KMS-11 (cell line): ENCODE measurements around the gene C17orf107.
"Not testable (repeated sequence)": the region's sequence is repeated elsewhere in the genome, so short reads cannot be mapped to it uniquely, and the experiment has no call there.

Experiments used
- H2AFZ ChIP-seq: fragments of 200-600 bp; sonication (generic); 2 replicates; pipeline ENCODE4 v1.6.1; 2016; ENCODE audit warnings: antibody characterized with exemption, mixed run types, low read depth
- H3K27ac ChIP-seq: fragments of 200-600 bp; sonication (generic); 2 replicates; pipeline ENCODE4 v1.6.1; 2016; ENCODE audit warnings: mild to moderate bottlenecking, mixed run types
- H3K27me3 ChIP-seq: fragments of 200-600 bp; sonication (generic); 2 replicates; pipeline ENCODE4 v1.6.1; 2017; ENCODE audit warnings: mild to moderate bottlenecking, low read depth, mixed run types, moderate library complexity; ENCODE audit not compliant: insufficient read depth
- H3K36me3 ChIP-seq: fragments of 200-600 bp; sonication (generic); 2 replicates; pipeline ENCODE4 v1.6.1; 2017; ENCODE audit warnings: mild to moderate bottlenecking, mixed run types; ENCODE audit not compliant: insufficient read depth
- H3K4me1 ChIP-seq: fragments of 200-600 bp; sonication (generic); 2 replicates; pipeline ENCODE4 v1.6.1; 2016; ENCODE audit warnings: mild to moderate bottlenecking, low read depth, mixed run types; ENCODE audit not compliant: poor library complexity, severe bottlenecking
- H3K4me2 ChIP-seq: fragments of 200-600 bp; sonication (generic); 2 replicates; pipeline ENCODE4 v1.7.0; 2016; ENCODE audit warnings: mild to moderate bottlenecking, mixed run types
- H3K4me3 ChIP-seq: fragments of 200-600 bp; sonication (generic); IDR thresholded peaks from 2 replicates; pipeline ENCODE4 v1.6.1; 2017; ENCODE audit warnings: low read depth, low read length, mixed read lengths; ENCODE audit not compliant: insufficient read depth
- H3K79me2 ChIP-seq: fragments of 200-600 bp; sonication (generic); 2 replicates; pipeline ENCODE4 v1.6.1; 2016; ENCODE audit warnings: low read depth, mixed run types; ENCODE audit not compliant: insufficient read depth
- H3K9ac ChIP-seq: fragments of 200-600 bp; sonication (generic); 2 replicates; pipeline ENCODE4 v1.6.1; 2016; ENCODE audit warnings: mild to moderate bottlenecking, mixed run types
- H4K20me1 ChIP-seq: fragments of 200-600 bp; sonication (generic); 2 replicates; pipeline ENCODE4 v1.6.1; 2016; ENCODE audit warnings: mild to moderate bottlenecking, mixed run types; ENCODE audit not compliant: insufficient read depth
- TF ChIP-seq, protein P1 (sequence below): fragments of 200-600 bp; sonication (generic); conservative IDR thresholded peaks from 2 replicates; pipeline ENCODE4 v1.6.1; 2017; ENCODE audit warnings: low read depth, mild to moderate bottlenecking, antibody characterized with exemption, low read length, moderate library complexity, mixed read lengths

The C17orf107 gene

DNA sequence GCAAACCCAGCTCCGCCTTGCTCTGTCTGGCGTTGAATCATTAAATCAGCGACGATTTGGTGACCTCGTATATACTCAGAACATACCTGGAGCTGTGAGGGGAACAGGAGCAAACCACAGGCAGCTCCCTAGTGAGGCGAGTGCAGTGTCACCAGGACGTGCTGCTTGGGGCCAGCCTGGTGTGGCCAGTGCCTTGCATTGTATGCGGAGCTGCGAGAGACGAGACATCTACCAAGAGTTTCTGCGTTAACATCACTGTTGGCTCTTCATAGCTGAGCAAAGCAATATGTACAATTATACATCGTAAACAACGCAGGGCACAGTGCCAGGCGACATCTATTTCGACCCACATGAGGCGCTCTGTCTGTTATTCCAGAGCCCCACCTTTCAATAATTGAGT lies 38.3 kb upstream of the C17orf107 start:
- H3K4me3 ChIP-seq: no peak overlapping the region
- no peak overlapping the region for H3K4me2 ChIP-seq
- H3K27me3 ChIP-seq: no peaks in the 10 kb centered on the region
- H3K27ac ChIP-seq: no peak overlapping the region
- H4K20me1 ChIP-seq: no peaks in the 10 kb centered on the region
- H2AFZ ChIP-seq: no peak overlapping the region
- H3K4me1 ChIP-seq: no peaks in the 10 kb centered on the region
- H3K36me3 ChIP-seq: no peaks in the 10 kb centered on the region
- TF ChIP-seq, protein P1, sequence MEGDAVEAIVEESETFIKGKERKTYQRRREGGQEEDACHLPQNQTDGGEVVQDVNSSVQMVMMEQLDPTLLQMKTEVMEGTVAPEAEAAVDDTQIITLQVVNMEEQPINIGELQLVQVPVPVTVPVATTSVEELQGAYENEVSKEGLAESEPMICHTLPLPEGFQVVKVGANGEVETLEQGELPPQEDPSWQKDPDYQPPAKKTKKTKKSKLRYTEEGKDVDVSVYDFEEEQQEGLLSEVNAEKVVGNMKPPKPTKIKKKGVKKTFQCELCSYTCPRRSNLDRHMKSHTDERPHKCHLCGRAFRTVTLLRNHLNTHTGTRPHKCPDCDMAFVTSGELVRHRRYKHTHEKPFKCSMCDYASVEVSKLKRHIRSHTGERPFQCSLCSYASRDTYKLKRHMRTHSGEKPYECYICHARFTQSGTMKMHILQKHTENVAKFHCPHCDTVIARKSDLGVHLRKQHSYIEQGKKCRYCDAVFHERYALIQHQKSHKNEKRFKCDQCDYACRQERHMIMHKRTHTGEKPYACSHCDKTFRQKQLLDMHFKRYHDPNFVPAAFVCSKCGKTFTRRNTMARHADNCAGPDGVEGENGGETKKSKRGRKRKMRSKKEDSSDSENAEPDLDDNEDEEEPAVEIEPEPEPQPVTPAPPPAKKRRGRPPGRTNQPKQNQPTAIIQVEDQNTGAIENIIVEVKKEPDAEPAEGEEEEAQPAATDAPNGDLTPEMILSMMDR: no peak
- H3K9ac ChIP-seq: no peak overlapping the region
- no peaks in the 10 kb centered on the region for H3K79me2 ChIP-seq

GRCh38 chr17:4862720-4863119 lies 36.6 kb upstream of the C17orf107 start:
- no peaks in the 10 kb centered on the region for H3K79me2 ChIP-seq

GRCh38 chr17:4863321-4863720 lies 36.0 kb upstream of the C17orf107 start:
- Histone ChIP-seq H3K79me2 (no peaks in the 10 kb centered on the region), H3K4me3 (no peak overlapping the region), H3K4me1 (no peaks in the 10 kb centered on the region), H3K4me2 (no peak overlapping the region), H3K36me3 (no peaks in the 10 kb centered on the region), H4K20me1 (no peaks in the 10 kb centered on the region), H3K9ac (no peak overlapping the region), H2AFZ (no peak overlapping the region), H3K27ac (no peak overlapping the region), H3K27me3 (no peaks in the 10 kb centered on the region)
- TF ChIP-seq, protein P1: no peak

More at GRCh38 chr17:4862720-4863119, 36.6 kb upstream of the C17orf107 start:
- no peaks in the 10 kb centered on the region for H3K27me3 ChIP-seq
- H3K36me3 ChIP-seq: no peaks in the 10 kb centered on the region
- H3K27ac ChIP-seq: no peak overlapping the region
- H2AFZ ChIP-seq: no peak overlapping the region
- TF ChIP-seq, protein P1: no peak
- H3K4me1 ChIP-seq: no peaks in the 10 kb centered on the region
- H4K20me1 ChIP-seq: no peaks in the 10 kb centered on the region
- H3K9ac ChIP-seq: no peak overlapping the region
- H3K4me3 ChIP-seq: no peak overlapping the region
- no peak overlapping the region for H3K4me2 ChIP-seq

DNA sequence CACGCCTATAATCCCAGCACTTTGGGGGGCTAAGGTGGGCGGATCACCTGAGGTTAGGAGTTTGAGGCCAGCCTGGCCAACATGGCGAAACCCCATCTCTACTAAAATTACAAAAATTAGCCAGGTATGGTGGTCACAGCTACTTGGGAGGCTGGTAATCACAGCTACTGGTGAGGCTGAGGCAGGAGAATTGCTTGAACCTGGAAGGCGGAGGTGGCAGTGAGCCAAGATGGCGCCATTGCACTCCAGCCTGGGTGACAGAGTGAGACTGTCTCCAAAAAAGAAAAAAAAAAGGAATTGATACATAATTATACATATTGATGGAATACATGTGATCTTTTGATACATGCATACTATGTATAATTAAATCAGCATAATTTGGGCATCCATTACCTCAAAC lies 31.8 kb upstream of the C17orf107 start:
- not testable (repeated sequence) for H3K4me2 ChIP-seq, H3K27ac ChIP-seq, H4K20me1 ChIP-seq, H3K27me3 ChIP-seq, H3K79me2 ChIP-seq, H3K36me3 ChIP-seq, H3K4me1 ChIP-seq, H3K9ac ChIP-seq, H3K4me3 ChIP-seq, H2AFZ ChIP-seq

DNA sequence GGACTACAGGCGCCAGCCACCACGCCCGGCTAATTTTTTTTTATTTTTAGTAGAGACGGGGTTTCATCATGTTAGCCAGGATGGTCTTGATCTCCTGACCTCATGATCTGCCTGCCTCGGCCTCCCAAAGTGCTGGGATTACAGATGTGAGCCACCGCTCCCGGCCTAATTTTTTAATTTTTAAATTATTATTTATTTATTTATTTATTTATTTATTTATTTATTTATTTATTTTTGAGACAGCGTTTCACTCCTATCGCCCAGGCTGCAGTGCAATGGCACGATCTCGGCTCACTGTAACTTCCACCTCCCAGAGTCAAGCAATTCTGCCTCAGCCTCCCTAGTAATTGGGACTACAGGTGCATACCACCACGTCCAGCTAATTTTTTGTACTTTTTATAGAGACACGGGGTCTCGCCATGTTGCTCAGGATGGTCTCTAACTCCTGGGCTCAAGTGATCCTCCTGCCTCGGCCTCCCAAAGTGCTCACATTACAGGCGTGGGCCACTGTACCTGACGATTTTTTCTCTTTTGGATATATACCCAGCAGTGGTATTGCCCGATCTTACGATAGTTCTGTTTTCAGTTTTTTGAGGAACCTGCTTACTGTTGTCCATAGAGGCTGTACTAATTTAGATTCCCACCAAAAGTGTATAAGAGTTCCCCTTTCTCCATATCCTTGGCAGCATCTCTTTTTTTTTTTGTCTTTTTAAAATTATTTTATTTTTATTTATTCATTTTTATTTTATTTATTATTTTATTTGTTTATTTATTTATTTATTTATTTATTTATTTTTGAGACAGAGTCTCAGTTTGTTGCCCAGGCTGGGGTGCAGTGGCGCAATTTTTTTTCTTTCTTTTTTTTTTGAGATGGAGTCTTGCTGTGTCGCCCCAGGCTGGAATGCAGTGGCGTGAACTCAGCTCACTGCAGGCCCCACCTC lies 30.0 kb upstream of the C17orf107 start:
- not testable (repeated sequence) for H2AFZ ChIP-seq, H4K20me1 ChIP-seq, H3K27me3 ChIP-seq, H3K27ac ChIP-seq, H3K4me1 ChIP-seq, H3K9ac ChIP-seq, H3K4me2 ChIP-seq, H3K4me3 ChIP-seq, H3K36me3 ChIP-seq, H3K79me2 ChIP-seq
